Iris pigment epithelial cell (primary cell): ENCODE measurements around the gene HOXB5.

Source experiments
- DNase-seq: peaks from one replicate; pipeline ENCODE4 v3.0.0-alpha.2; 2011; ENCODE audit warnings: low read depth

HOXB5 gene

DNA sequence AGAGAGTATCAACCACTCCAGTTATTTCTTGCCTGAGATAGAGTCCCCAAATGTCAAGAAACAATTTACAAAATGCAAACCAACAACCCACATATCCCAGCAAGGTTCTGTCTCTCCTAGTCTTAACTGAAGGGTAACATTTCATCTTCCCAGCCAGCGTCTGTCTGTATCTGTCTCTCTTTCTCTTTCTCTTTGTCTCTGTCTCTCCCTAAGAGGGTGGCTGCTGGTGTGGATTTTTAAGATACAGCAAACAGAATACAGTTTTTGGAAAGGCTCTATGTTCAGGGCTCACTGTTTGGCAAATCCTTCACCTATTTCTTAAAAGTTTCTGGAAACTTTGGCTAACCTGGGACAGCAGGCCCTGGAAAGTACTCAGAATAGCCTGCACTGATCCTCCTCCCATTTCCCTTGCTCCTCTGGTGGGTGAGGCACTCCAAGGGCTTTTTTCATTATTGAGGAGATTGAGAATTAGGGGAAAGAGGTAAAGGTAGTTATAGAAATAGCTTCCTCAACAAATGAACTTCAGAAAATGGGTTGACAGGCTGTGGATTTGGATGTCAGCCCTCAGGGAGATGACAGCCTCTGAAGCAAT is 21.7 kb downstream of the HOXB5 start:
- DNase-seq = no peak

DNA sequence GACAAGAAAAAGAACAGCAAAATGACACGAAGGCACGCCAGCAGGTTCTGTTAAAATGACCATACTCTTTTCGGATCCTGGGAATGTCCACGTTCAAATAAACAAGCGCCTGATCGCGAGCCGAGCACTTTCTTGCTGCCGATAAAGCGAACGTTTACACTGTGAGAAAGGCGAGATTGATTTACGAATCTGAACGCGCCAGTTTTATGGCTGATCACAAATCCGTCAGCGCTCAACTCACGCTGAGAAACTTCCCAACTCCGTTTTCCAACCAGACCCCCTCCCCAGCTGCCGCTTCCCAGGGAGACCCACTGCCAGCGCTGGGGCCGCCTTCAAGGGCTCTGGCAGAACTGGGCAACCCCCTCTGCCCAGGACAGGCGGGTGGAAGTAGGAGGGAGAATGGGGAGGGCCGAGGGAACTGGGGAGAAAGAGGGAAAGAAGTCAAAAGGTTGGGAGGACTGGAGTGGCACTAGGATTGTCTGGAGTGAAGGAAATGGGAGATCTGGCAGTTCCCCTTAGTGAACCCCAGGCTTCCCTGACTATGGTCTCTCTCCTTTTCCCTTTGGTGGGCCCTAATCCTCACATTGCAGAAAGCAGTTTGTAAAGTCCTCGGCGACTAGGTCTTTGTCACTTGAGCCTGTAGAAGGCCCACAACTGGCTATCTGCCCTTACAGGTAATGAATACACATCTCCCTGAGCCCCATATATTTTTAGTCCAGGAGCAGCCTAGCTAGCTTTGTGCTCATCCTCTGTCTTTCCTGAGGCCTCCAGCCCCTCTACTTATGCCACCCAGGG is 22.4 kb downstream of the HOXB5 start:
- no peak for DNase-seq

GRCh38 chr17:48570325-48571023 is 23.1 kb downstream of the HOXB5 start:
- no peak for DNase-seq

DNA sequence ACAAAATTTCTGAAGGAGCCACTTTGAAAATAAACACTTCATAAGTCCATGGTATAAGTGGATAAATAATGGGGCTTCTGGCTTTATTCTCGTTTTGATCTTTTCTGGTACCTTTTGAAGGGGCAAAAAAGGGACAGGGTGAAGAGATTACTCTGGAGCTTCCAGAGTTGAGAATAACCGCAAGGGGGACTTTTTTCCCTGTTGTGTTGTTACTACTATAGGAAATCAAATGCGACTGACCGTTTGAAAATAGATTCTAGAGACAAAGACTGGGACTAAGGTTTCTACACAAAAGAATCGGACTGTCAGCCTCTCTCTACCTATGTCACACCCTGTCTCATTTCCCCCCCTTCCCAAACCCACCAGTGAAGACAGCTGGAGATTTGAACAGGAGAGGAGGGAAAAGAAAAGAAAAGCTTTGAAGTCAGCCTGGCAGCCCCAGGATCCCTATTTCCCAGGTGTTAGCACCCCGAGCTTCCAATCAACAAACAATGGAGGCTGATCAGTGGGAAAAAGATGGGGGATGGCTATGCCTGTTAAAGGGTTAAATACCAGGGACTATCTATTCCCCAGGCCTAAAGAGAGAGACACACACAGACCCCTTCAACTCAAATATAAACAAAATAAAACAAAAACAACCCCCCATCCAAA is 23.8 kb downstream of the HOXB5 start:
- DNase-seq = no peak

GRCh38 chr17:48569240-48569582 is 24.4 kb downstream of the HOXB5 start:
- no peak for DNase-seq

GRCh38 chr17:48568499-48569239 is 24.9 kb downstream of the HOXB5 start:
- no peak for DNase-seq

- DNase-seq = no peak
These were observed 25.8 kb downstream of the HOXB5 start for GRCh38 chr17:48567646-48568354.

DNA sequence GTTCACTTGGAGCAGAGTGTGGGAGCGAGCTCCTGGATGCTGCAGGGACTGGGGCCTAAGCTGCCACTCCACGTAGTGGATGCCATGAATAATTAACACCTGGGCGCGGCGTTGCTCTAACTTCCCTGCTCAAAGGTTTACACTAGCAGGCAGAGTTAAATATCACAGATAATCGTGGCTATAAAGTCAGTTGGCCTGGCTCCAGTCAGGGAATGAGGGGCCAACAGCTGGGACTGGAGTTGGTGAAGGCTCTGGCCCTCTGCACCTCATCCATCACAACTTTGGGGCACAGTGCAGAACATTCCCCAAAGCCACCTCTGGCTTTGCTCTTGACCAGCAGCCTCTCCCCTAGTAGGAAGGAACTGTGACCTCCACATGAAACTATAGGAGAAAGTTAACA is 26.4 kb downstream of the HOXB5 start:
- DNase-seq = no peak

GRCh38 chr17:48566717-48567116 is 26.9 kb downstream of the HOXB5 start:
- no peak for DNase-seq

- no peak for DNase-seq
These were observed 27.5 kb downstream of the HOXB5 start for GRCh38 chr17:48565925-48566710.

DNA sequence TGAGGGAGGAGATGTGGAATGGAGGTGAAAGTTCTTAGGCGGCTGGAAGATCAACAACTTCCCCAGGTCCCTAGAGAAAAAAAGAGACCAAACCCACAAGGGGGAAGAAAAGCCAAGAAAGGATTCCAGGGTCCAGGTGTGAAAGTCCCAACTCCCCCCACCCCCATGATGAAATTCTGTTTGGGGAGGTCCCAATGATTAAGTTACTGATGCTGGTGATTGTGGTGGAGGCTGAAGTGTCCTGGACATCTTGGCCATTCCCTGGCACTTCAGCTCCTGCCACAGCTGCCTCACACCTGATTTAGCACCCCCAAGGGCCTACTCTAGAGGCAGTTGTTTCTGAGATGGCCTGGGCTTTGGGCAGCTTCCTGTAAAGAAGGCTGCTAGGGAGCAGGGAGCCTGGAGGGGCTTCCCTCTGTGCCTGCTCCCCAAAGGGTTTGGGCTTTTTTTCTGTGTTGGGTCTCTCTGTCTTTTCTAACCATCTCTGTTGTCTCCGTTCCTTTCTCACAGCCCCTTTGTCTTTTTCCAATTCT is 28.5 kb downstream of the HOXB5 start:
- DNase-seq = no peak

- DNase-seq = no peak
These were observed 29.2 kb downstream of the HOXB5 start for GRCh38 chr17:48564188-48565021.

GRCh38 chr17:48563867-48564187 is 29.8 kb downstream of the HOXB5 start:
- DNase-seq = no peak

DNA sequence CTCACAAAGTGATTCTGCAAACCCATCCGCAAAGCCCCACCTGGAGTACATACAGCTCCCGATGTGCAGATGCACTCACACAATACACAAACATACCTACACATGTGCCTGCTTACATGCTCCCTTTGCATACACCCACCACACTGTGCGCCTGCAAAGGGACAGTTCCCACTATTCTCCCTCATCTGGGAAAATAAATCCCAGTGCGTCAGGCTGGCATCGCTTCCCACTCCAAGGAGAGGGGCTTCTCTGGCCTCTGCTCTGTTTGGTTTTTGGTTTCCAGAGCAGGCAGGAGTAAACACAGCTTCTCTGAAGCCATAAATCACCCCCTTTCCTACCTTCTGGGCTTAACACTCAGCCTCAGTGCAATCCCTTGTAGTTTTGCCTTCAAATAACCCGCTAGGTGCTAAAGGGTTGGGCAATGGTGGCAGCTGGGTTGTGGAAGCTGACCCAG is 30.2 kb downstream of the HOXB5 start:
- no peak for DNase-seq

DNA sequence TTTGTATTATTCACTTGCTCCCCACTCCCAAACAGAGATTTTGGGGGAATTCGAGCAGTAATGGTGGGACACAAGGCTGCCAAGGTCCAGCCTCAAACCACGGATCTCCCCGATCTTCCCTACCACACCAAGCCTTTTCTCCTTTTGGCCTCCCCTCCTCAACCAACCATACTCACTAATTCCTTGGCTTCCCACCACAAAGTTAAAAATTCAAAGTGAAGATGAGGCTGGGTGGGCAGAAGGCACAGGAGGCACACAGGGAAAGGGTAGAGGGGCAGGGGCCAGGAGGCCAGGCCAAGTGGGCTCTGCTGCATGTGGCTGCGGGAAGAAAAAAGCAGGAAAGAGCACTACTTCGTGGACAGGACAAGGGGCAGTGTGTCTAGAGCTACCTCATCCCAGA is 30.6 kb downstream of the HOXB5 start:
- DNase-seq = no peak

DNA sequence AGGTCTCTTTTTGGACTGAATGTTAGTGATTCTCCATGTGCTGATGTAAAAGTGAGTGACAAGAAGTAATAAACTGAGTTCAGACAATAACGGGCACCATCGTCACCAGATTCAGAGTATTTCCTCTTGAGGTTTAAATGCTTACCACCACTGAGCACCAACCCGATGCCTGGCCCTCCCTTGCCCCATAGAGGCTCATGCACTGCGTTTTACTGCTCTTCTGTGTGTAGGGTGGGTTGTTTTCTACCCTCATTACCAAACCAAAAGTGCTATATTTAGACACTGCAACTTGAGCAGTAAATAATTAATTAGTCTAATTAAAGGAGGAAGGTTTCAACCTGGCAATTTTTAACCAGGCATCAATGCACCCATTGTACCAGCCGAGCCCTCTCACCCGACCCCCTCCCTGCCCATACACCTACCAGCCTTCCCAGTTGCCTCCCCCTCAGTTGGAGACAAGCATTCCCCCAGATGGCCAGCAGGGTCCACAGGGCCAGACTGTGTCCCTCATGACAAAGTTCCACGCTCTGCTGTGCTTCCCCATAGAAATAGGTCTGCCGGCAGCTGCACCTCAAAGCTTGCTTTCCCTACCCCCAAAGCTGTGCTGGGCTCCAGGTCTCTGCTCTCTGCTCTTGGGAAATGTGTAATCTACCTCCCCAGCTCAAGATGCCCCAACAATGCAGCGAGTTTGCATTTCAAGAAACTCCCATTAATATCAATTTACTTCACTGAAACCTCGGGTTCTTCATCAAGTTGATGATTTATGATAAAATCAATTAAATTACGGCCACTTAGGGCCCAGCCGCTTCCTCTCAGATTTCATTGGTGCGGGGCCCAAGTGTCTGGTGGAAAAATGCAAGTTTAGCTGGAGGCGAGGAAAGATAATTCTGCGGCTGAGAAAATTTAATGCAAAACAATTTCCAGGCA is 31.4 kb downstream of the HOXB5 start:
- no peak for DNase-seq

- no peak for DNase-seq
These were observed 33.5 kb downstream of the HOXB5 start for GRCh38 chr17:48559840-48560817.
